Stromal cell of bone marrow (primary cell): ENCODE results near the gene GALNT16.

Experiments used
- DNase-seq: peaks from one replicate; pipeline ENCODE4 v3.0.0-alpha.2; 2012; ENCODE audit warnings: low read depth

The GALNT16 gene

GRCh38 chr14:69337984-69338383 lies 78.0 kb downstream of the GALNT16 start:
- DNase-seq: no peak

GRCh38 chr14:69339426-69339825 lies 79.5 kb downstream of the GALNT16 start:
- no peak for DNase-seq

DNA sequence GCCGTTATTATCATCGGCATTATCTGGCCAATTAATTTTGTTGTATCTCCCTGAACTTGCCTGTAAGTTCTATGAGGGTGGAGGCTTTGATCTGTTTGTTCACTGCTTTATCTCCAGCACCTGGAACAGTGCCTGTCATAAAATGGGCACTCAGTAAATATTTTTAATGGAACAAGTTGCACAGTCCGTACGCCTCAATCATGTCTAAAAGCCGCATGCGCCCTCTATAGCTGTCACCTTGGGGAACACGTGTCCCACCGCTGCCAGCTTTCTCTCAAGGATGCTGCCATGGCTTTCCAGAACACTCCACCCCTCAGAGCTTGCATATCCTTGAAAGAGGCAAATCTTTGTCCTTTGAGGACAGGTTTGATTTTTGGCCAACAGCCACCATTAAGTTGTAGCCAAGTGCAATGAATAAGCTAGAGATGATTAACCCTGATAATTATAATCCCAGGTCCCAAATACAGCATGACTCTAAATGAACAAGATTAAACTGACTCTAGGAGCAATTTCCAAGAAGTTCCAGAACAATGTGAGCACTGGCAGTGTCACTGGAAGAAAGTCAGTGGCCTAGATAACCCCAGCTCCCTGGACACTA lies 83.1 kb downstream of the GALNT16 start:
- DNase-seq: no peak

DNA sequence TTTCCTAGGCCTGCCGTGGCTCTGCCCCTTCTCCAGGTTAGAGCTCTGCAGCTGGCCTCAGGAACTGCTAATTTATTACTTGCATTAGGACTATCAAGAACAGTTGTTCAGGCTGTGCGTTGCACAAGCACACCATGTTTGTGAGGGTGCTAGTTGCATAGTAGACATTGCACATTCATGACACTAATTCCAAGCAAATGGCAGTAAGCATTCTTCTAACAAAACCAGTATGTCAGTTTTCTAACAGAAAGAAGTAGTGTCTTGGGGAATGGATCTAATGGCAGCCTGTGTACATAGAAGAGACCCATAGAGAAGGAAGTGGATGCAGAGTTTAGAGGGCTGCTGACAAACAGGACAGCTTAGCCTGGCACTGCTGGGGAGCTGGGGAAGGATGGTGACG lies 84.2 kb downstream of the GALNT16 start:
- no peak for DNase-seq

GRCh38 chr14:69345402-69345801 lies 85.4 kb downstream of the GALNT16 start:
- no peak for DNase-seq

- DNase-seq: no peak
Observed at GRCh38 chr14:69346710-69347109, 86.8 kb downstream of the GALNT16 start.

GRCh38 chr14:69349091-69349777 lies 89.3 kb downstream of the GALNT16 start:
- DNase-seq: no peak

DNA sequence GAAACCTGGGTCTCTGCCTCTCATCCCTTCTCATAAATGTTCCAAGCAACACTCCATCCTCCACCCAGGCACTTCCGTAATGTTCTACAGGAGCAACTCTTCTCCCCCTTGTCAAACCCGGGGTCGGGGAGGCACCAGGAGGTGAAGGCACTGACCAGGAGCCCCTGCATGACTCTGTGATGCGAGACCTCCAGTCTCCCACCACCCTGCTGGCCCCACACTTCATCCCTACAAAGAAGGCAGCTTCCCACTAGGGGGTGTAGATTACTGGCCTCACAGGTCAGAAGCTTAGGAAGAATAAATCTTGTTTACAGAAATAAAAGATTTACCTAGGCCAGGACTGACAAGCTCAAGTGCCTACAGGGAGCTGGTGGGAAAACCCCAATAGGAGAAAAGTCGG lies 90.9 kb downstream of the GALNT16 start:
- DNase-seq: no peak

DNA sequence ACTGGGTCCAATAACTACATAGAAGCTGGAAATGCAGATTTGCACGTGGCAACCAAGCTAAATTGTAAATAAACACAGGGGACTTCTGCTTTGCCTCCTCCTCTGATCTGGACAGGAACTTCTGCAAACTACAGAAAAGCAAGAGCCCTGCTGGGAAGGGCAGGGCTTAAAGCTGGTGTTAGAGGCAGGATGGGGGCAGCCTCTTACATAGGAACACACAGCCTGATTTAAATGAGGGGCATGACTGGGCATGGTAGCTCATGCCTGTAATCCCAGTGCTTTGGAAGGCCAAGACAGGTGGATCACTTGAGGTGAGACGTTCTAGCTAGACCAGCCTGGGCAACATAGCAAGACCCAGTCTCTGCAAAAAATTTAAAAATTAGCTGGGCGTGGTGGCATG lies 91.4 kb downstream of the GALNT16 start:
- no peak for DNase-seq

GRCh38 chr14:69351911-69352310 lies 92.0 kb downstream of the GALNT16 start:
- DNase-seq: no peak

GRCh38 chr14:69353168-69353567 lies 93.2 kb downstream of the GALNT16 start:
- DNase-seq: no peak

DNA sequence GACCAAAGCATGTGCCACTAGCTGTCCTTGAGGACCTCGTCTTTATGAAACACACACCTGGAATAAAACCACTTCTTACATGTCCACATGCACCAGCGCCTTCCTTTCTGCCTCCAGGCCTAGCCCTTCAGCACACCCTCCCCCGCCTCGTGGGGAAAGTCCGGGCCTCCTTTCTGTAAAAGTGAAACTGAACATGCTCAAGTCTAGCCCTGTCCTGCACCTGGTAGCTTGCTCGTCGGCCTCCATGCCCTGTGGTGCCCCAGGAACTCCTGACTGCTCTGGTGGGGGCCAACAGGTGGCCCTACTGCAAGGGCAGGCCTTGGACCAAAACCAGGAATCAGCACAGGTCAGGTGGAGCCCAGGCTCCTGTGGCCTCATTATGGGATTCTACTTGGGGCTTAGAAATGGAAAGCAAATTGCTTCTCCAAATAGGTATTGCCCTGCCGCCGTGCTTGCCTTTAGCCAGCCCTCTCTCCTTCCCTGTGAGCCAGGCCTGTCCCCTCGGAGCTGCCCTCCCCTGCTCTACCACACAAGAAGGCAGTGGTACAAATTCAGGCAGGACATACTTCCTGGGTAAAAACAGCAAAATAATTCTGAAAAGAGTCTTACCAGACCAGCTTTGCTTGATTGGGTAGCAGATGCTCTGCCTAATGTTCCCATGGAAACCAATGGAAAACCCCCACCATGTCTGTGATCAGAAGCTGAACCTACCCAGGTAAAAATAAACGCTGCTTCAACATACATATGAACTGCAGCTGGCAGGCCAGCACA lies 94.6 kb downstream of the GALNT16 start:
- DNase-seq: no peak

DNA sequence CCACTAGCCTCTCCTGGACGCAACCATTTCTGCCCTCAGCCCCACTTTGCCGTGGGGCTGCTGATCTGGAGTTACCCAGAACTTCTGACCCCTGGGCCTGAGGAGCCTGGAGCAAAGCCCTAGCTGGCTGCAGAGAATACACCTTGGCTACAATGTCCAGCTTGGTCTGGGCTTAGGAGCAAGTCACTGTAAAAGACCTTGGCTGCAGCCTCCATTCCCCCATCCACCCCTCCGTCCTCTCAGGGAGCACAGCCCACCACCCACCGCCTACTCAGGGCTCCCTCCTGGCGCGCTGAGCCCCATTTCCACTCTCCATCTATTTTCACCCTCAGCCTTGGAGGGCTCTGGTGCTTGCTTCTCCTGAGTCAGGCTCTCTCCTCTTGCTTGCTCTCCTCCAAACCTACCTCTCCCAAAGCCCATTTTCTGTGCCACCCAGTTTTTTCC lies 95.2 kb downstream of the GALNT16 start:
- DNase-seq: no peak

DNA sequence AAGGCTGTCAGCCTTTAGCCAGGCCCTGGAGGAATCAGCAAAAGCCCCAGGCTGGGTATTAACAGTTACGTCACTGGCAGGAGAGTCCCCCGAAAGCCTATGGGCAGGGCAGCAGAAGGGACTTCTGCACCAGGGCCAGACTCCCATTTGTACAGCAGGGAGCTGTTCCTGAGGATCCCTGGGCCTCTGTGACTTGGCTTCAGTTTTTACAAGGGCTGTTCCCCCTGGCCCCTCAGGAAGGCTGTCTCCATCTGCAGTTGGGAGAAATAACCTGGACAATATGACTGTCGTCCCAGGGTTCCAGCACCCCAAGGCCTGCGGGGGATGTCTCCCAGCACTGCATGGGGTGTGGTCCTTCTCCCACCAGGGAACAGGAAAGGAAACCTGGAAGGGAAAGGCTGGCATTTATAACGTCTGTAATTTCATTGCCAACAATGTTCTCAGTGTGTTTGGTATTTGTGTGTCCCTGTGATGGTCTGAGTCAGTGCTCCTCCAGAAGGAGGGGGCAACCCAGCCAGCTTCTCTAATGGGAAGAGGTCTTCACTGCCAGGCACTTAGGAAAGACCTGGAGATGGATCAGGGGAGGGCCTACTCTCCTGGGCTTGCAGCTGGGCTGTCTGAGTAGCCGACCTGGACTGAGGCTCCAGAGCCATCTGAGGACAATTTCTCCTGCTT lies 95.8 kb downstream of the GALNT16 start:
- peak; percentile 52 for DNase-seq

- no peak for DNase-seq
Observed at GRCh38 chr14:69356903-69357543, 97.1 kb downstream of the GALNT16 start.

DNA sequence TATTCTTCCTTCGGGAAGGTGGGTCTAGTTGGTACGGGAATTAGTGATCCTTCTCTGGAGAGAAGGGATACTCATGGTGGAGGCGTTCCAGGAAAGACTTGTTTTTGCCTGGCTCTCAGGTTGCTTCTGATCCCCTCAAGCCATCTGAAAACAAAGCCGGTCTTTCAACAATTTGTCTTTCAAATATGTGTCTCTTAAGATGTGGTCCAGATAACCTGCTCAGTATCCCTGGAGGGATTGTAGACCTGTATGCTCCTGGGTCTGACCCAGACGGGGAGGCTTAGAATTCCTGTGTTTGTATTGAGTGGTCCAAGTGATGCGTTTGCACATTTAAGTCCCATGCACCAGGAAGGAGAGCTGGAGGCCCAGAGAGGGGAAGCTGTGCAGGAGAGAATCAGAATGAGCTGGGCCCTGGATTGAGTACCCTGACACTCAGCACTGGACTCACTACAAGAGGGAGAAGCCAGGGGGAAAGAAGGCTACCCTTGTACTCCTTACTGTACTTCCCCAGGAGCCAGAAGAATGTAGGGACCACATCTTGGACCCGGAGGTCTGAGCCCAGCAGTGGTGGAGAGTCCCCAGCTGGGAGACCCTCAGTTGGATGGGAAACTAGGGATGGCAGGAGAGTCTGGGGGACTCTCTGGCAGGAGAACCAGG lies 97.7 kb downstream of the GALNT16 start:
- no peak for DNase-seq

- no peak for DNase-seq
Observed at GRCh38 chr14:69358233-69358963, 98.4 kb downstream of the GALNT16 start.

DNA sequence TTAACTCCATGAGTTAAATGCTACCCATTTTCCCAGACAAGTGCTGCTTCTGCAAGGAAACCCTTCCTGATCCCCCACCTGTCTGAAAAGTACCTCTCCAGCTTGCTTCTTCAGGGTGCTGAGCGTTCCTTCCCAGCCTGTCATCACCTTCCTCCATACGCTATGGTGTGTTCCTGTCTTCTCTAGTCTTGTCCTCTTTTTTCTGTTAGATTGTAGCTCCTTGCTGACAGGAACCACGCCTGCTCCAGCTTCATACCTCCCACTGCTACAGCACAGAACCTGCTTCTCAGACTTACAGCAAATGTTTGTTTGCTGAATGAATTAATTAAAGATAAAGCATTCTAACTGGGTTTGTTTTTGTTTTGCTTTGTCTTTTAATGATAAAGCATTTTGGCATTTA lies 99.0 kb downstream of the GALNT16 start:
- no peak for DNase-seq

DNA sequence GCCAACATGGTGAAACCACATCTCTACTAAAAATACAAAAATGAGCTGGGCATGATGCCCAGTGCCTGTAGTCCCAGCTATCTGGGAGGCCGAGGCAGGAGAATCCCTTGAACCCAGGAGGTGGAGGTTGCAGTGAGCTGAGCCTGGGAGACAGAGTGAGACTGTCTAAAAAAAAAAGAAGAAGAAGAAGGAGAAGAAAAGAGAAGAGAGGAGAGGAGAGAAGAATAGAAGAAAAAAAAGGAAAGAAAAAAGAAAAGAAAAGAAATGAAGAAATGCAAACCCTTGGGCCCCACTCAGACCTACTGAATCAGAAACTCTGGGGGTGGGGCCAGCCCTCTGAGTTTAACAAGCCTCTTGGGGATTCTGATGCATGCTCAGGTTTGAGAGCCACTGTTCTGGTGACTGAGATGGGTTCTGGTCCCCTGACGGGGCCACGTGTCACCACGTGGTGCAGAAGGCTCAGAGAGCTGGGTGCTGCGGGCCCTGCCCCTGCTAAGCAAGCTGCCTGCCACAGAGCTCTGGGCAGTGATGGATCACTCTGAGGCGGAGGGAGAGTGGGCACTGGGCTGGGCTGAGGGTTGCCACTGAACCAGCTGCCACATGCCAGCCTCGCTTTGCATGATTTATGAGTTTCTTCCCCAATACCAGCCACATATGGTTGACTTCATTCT lies 100.6 kb downstream of the GALNT16 start:
- DNase-seq: no peak

GRCh38 chr14:69363055-69363454 lies 103.1 kb downstream of the GALNT16 start:
- DNase-seq: no peak
